Measurements from ENCODE around the gene CNTNAP3.
"Not testable (repeated sequence)": the region's sequence is repeated elsewhere in the genome, so short reads cannot be mapped to it uniquely, and the experiment has no call there.

Gene CNTNAP3

DNA sequence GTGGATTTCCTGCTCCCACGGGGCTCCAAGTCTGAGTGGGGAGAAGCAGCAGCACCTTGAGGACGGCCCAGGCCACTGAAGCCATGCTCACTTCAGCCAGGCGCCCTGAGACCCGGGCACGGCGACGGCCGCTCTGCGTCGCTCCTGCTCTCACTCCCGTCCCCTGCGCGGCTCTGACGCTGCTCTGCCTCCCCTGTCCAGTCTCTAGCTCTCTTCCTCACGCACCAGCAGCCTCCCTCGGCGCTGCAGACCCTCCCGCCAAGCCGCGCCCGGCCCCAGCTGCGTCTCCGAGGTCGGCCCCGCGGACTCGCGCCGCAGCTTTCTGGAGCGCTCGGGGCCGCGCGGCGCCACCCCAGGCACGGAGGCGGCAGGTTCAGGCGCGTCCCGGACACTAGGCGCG lies at the start of gene CNTNAP3:
TSS of gene CNTNAP3 (minus strand) at position 188 of the 400 bp plus-strand sequence. CDS start at position 85, 103 bp downstream.
- DNase-seq: not testable (repeated sequence)

DNA sequence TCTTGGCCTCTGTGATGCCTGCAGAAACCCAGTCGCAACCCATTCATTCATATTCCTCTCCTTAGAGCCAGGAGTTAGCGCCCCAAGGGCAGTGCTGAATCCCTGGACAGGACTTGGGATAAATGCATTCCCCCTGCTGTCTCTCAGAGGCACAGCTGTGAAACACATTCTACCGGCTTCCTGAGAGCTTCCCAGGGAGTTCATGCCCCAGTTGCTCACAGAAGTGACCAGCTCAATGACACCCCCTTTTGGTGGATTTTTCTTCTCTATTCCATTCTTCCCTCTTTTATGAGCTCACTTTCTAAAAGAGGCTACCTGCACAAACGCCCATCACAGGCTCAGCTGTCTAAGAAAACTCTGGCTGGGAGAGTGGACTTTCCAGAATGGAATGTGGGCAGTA lies 8.0 kb downstream of the CNTNAP3 start:
- DNase-seq: not testable (repeated sequence)

DNA sequence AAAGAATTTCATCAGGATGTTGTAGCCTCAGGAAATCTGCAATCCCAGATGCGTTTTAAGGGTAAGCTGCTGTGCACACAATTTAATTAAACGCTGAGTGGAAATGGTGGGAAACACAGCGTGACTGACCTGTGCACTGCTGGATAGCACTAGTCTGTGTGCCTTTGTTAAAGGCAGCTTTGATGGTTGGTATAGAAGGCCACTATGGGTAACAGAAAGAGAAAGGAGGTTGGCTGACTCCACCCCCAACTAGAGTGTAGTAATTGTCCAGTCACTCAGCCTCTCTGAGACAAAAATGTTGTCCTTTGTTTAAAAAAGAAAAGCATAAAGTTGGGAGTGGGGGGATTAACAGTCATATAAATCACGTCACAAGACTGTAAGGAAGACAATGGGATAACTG lies 45.5 kb downstream of the CNTNAP3 start:
- not testable (repeated sequence) for DNase-seq

DNA sequence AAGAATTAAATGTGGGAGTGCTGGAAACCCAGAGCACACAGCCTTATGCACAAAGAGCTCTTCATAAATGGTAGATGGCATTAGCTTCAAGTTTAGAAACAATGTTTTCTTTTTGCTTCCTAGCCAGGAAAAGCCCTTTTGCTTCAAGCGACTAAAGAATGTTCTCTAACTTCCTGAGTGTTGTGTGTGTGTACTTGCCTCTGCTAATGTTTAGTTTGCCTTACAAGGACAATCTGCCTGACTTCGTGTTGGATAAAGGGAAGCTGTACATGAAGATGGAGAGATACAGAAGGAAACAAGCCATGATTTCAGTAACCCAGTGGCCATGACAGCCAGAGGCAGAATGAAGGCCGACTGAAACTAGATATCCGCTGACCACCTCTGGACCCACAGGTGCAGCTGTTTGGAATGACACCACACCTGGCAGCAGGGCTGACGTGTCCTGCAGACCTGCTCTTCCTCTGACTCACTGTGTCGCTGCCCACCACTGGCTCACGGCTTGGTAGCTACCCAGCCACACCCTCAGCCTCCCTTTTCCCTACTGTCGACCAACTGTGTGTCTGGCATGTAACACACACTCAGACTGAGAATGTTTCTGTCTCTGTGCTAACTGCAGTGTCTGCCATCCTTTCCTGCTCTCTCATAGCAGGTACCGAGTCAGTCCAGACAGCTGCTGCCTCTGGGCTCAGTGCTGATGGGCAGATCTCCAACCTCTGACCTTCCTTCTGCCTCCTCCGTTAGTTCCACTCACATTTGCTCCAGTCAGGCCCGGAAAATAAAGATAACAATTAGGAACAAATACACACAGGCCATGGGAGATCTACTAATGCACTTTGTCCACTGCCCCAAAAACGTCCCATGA lies 55.6 kb downstream of the CNTNAP3 start:
- DNase-seq: not testable (repeated sequence)

DNA sequence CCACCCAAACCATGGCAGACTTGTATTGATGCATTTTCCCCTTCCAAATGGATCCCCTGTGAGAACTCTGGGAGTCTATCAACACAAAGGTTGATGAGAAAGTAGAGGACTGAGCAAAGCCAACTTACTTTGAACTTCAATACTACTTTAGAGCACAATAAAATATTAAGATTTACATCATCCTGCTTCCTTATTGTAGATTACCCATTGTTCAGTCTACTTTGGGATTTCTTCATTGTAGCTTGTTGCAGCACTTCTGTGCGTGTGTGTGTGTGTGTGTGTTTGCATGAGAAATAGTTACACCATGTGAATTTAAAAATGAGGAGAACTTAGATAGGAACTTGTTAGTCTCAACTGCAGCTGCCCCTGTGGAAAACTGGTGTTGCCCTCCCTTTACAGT lies 72.0 kb downstream of the CNTNAP3 start:
- not testable (repeated sequence) for DNase-seq

DNA sequence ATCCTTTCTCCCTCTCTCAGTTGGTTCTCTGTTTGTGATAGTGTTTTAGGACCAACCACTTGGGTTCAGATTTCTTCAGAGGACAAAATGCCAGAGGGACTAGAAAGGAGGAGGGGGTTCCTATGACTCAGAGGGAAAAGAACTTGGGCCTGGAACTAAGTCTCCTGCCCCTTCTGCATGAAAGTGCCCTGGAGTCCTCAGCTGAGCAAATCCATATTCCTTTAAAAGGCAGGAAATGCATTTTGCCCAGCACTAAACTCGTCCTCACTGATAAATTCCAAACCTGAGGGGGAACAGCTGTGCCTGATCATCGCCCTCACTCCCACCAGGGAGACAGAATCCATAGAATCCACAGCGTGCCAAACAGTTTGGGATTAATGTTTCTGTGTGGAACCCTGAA lies 78.2 kb downstream of the CNTNAP3 start:
- not testable (repeated sequence) for DNase-seq

DNA sequence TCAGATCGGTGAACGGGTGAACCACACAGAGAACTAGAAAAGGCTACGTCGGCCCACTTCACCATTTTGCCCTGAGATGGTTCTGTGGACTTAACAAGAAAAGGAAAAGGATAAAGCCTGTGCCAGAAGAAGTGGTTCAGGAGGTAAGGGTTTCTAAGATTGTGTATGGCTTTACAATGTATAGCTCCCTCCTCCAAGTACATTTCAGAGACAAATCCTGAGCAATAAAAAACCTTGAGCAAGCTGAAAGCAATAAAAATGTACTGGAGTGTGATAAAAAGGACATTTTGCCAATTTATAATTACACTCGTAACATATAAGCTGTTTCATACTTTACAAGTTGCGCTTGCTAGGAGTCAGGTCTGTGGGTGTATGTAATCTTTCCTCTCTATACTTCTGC lies 81.3 kb downstream of the CNTNAP3 start:
- DNase-seq: not testable (repeated sequence)

DNA sequence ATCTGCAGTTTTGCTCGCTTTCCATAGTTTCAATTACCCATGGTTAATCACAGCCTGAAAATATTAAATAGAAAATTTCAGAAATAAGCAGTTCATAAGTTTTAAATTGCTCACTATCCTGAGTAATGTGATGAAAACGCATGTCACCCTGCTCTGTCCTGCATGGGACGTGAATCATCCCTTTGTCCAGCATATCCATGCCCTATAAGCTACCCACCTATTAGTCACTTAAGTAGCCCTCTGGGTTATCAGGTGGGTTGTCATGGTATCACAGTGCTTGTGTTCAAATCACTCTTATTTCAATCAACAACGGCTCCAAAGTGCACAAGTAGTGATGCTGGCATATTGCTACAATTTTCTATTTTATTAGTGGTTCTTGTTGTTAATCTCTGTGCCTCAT lies 82.1 kb downstream of the CNTNAP3 start:
- DNase-seq: not testable (repeated sequence)

DNA sequence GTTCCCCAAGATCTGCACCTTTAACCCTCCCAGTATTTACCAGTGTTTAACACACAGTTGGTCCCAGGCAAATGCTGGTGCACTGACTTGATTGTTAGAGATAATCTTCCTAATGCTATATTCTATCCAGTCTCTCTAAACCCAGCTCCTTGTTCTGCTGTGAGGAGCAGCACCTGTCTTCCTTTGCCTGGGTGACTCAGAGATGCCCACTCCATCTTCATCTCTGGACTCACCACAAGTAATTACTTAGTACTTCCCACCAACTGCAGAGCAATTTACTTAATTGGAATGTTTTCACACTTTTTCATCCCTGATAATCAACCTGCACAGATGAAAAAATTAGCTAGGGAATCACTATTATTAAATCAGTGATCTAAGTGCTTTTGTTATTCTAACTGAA lies 87.6 kb downstream of the CNTNAP3 start:
- not testable (repeated sequence) for DNase-seq

DNA sequence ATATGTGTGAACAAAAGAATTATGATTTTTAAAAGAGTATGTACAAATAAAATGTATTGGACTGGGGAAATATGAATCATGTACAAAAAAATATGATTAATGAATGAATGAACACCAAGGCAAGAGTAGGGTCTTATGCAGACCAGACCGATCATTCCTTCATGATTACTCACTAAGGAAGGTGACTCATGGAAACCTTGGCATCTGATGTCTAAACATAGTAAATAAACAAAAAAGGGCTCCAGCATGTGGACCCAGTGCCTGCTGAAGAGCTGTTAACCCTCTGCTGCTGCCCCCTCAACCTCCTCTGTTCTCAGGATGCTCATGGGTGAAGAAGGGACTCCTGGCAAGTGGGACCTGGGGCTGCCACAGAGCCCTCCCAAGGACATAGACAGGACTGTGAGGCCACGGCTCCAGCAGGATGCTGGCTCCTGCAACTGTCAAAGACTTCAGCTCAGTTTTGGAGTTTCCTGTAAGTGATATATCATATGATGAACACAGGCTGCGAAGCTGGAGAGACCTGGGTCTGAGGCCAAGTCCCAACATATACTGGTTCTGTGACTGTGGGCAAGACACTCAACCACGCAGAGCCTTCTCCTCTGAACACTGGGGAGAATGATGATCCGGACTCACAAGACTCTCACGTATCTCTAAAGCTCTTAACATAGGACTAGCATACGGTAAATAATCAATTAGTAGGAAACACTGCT lies 89.8 kb downstream of the CNTNAP3 start:
- not testable (repeated sequence) for DNase-seq

DNA sequence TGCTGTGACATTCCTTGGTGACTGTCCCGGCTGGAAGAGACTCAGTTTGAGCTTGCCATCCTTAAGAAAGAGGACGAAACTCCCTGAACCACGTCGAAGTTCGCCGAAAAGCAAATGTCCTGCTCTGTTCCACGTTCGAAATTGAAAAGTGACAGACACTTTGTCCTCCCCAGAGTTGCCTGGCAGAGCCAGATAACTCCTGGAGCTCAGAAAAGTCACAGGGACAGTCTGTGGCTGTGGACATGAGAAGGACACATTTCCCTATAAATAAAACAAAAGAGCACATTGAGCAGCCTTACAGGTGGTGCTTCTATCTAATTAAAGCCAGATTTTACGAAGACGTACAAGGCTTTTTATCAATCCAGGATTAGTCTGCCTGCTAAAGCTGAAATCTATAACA lies 116.6 kb downstream of the CNTNAP3 start:
- DNase-seq: not testable (repeated sequence)

DNA sequence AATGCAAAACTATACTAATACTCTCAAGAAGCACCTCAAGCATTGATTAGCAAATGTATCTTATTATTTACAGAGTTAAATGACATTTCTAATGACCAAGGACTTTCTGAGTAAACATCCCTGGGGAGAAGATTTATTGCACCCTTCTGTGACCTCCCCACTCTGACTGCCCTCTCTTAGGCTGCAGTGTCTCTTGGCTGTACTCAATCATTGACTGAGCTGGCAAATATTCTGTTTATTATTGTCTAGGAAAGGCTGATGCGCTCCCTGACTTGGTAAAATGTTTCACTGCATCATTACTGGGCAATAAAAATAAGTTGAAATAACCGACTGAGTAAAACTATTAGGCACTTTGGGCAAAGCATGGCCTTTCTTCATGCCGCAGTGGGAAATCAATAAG lies 130.3 kb downstream of the CNTNAP3 start:
- DNase-seq: not testable (repeated sequence)

DNA sequence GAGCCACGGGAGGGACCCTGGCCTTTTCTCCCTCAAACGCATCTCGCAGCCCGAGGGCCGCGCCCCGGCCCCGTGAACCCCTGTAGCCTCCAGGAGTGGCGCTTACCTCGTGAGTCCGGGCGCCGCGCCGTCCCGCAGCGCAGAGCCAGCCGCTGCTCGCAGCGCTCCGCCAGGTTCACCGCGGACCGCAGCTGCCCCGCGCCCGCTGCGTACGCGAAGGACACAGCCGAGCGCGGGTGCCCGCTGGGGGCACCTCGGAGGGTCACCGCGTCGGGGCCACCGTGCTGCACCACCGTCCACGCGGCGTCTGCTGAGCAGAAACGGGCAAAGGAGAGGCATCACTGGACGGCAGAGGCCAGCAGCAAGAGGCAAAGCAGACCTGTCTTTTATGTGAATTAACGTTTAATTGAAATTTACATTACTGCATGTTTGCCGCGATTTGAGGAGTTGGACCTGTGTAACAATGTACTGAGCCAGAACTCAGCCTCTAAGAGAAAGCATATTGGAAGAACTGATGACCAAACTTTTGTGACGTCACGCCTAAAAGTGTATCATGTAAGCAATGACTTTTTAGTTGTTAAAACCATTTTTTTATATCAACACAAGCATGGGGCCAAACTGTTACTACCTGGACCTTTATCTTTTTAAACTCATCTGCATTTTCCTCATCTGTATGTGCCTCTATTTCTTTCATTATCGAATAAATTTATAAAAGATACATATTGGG lies 155.0 kb downstream of the CNTNAP3 start:
- DNase-seq: not testable (repeated sequence)

DNA sequence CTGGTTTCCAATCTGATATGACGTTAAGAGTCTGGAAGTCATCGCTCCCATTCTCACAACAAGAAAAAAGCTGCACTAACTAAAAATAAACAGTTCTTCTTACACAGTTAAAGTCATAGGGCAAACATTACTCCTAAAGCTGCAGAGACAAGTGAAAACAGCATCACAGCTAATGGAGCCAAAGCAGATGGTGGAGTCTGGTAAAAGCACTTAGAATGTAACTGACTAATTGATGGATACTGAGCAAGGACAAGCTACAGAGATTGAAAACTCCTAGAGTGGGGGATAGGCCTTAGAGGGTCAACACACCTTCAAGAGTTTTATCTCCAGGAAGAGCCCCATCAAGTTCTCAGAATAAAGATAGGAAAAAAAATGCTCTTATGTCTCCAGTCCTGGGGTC lies 166.6 kb downstream of the CNTNAP3 start:
- not testable (repeated sequence) for DNase-seq

DNA sequence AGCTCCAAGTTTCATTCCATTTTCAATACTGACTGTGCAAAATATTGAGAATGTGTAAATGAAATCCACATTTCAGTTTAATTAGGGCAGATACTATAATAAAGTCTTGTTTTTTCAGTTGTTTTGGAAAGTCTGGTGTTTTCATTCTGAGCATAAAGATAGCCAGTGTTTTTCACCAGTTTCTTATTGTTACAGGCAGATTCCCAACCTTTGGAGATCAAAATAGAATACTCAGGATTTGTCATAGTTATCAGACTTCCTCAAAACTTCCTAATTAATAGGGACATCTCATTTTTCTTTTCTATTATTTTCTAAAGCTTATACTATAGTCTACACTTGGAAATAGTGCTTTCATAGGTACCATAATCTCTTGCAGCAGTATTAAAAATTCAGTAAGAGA lies 176.2 kb downstream of the CNTNAP3 start:
- DNase-seq: not testable (repeated sequence)

DNA sequence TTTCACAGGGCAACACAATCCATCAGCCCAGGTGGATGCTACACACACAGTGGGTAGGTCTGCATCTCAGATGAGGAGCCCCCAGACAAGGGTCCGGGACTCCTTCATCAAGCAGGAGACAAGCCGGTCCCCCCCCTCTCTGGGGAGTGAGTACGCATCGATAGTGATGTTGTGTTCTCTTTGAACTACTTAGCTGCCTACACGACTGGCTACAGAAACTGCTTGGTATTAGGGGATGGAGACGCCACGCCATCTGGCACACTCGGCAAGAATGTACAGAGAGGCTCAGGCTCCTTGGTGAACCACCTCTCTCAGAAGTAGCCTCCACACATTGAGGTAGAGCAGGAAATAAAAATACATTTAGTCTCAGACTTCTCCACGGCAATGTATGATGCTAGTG lies 179.8 kb downstream of the CNTNAP3 start:
- no peak for DNase-seq

DNA sequence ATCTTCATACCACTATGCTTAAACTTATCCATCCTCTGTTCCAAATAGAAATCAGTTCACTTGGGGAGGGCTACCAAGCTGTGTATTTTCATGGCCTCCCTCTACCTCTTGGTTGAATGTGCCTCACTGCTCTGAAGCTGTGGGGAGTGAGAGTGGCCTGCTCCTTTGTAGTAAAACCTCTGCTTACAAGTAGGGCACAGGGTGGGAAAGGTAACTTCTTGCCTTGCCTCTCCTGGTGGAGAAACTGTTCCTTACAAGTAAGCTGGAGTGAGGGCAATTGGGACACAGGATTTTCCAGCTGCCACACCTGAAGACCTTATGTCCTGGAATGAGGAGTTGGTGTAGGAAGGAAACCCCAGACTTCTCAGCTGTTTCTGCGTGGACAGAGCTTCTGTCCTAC lies 190.8 kb downstream of the CNTNAP3 start:
- DNase-seq: not testable (repeated sequence)

DNA sequence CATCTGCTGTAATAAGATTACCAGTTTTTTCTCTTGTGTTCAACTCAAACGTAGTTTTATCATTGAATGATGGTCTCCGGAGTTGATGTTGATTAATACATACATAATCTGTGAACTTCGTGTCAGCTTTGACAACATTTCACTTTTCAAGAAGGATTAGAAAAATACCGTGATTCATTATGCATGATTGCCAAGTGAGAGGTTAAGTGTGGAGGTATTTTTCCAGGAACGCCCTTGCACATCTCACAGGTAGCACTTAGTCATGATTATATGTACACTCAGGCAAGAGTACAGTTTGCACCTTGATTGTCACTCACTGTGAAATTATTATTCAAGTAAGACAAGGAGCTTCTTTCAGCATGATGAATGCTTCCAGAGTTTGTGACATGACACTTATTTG lies 202.7 kb downstream of the CNTNAP3 start:
- not testable (repeated sequence) for DNase-seq

DNA sequence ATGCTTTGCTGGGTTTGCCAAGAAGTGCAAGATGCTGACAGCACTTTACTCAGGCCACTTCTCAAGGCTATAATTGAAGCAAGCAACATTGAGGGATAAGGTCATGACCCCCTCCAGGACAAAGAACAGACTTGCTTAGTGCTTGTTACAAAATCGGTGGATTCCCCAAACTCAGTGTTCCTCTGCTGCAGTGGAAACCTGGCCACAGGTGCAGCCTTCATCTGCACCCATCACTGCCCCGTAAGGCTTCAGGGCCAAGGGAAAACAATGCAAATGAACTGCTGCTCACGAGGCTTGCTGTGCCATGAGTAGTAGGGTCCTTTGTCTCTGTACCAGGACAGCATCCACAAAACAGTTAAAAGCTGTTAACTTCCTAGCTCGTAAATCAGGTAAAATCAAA lies 205.4 kb downstream of the CNTNAP3 start:
- DNase-seq: not testable (repeated sequence)

DNA sequence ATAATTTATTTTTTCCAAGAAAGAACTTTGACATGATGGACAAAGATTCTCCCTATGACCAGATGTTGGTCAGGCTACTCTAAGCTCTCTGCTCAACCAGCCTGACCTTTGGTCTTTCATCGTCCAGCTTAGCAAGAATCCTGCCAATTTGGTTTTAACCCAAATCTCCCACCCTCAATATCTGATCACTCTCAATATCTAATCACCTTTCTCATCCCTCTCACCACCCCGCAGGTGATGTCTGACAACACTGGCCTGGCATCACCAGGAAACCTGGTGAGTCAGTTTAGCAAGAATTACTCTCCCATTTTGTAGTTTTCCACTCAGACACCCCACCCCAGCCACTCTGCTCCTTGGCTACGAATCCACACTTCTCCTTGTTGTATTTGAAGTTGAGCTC lies 207.9 kb downstream of the CNTNAP3 start:
- not testable (repeated sequence) for DNase-seq

DNA sequence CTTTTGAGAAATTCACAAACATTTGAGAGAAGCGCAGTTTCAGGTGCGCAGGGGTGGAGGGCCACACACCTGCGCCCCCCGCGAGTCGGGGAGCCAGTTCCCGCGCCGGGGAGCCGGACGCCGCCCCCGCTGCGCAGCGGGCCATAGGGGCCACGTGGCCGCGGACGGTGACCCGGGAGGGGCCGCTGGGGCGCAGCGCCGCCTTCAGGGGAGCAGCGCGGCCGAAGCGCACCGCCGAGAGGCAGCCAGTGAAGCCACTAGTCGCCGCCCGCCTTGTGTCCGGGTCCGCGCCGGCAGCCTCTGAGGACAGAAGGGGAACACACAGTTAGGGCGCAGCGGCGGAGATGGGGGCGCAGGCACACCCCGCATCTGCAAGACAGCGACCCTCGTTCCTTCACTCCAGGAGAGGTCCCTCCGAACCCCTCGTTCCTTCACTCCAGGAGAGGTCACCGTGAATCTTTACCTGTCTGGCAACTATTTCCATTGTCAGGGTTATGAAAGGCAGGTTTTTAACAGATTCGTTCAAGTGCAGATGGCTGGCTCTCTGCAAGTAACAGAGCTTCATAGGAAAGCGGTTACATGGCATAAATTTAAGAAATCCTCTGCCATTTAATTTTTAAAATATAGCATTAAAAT lies 209.2 kb downstream of the CNTNAP3 start:
- not testable (repeated sequence) for DNase-seq

DNA sequence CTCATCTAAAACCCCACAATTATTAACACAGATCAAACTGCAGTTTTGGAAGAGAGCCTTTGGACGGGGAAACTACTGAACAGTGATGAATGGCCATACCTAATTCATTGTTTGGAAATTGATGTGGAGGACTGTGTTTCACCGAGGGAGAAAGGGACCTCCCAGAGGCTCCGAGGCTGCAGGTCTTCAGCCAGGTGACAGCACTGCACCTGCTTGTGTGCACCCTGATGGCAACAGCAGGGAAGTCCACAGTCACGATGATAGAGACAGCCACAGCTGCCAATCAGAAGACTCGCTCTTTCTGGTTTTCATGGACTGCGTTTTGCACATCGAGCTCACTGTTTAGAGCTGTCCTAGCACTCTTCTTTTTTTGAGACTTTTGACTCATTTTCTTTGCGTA lies 214.4 kb downstream of the CNTNAP3 start:
- not testable (repeated sequence) for DNase-seq

DNA sequence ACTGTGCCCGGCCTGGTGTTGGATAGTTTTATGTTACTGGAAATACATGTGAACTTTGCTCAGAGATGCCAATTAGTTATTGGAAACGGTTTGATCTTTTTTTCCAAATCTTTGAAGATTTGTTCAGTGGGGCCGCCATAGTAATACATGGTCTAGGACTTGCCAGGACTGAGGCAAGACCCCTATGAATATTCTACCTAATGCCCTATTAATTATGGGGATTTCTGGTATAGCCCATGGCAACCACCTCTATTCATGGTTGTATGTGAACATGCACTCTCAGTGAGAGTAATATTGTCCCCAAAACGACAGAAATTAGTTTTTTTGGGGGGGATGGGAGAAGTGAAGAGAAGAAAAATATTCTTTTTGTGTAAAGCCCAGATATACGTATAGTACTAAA lies 220.3 kb downstream of the CNTNAP3 start:
- DNase-seq: not testable (repeated sequence)

All from NCI-H187 treated with DMSO at 0.1 percent for 48 hours (cell line).